Endothelial cell of umbilical vein (primary cell): ENCODE data around the gene CROCC. TPM values are rescaled to one million over a fixed set of nuclear protein-coding genes. Genes with fewer than 3 reads are reported as not detected.

Experiments
- BruUV-seq: library from RNA; stranded (reverse); fragments of 400-500 nt; replicated peaks from 2 replicates; lab custom pipeline; 2021; lab: Mats Ljungman, UMichigan
- CTCF ChIA-PET: fragments of 300-600, 350-600 bp; sonication (Branson Sonifier 250); formaldehyde crosslinking; loops from one replicate; lab custom pipeline; 2021; ENCODE audit warnings: antibody characterized with exemption, inconsistent platforms; lab: Charles Lee
- POLR2A ChIA-PET: fragments of 300-600, 350-600 bp; sonication (Branson Sonifier 250); formaldehyde crosslinking; loops from one replicate; lab custom pipeline; 2021; ENCODE audit warnings: antibody characterized with exemption, inconsistent platforms; lab: Charles Lee
- DNase-seq: peaks from one replicate; pipeline ENCODE4 v3.0.0-alpha.2; 2011; ENCODE audit warnings: low read depth, low spot score
- FAIRE-seq: peaks from 2 replicates; lab custom pipeline; 2011; peaks lifted over from hg19 to GRCh38; lab: Jason Lieb, UNC
- H2AFZ ChIP-seq: 2 replicates; pipeline ENCODE4 v1.6.0; 2012; ENCODE audit warnings: low read depth, low read length, control low read depth, inconsistent platforms
- H3K27ac ChIP-seq: 2 replicates; pipeline ENCODE4 v1.5.1; 2011; ENCODE audit warnings: low read depth, mild to moderate bottlenecking, control low read depth, low read length, moderate library complexity; ENCODE audit not compliant: insufficient read depth
- H3K27me3 ChIP-seq, 2 experiments: 2 replicates each; pipeline versions ENCODE4 v1.6.0 to v1.6.1; 2011; ENCODE audit warnings: low read length in 2 of 2, mixed read lengths in 1 of 2; ENCODE audit not compliant: control insufficient read depth in 2 of 2, insufficient read depth in 2 of 2
- H3K36me3 ChIP-seq, 2 experiments: 2 replicates in 1 of 2; 3 replicates in 1 of 2; pipeline ENCODE4 v1.5.1; 2011; ENCODE audit warnings: low read length in 2 of 2, mild to moderate bottlenecking in 1 of 2, moderate library complexity in 1 of 2; ENCODE audit not compliant: control insufficient read depth in 2 of 2, insufficient read depth in 2 of 2; ENCODE audit errors: extremely low read depth in 1 of 2
- H3K4me1 ChIP-seq: 3 replicates; pipeline ENCODE4 v1.5.1; 2011; ENCODE audit warnings: mild to moderate bottlenecking, low read length; ENCODE audit not compliant: control insufficient read depth, insufficient read depth; ENCODE audit errors: extremely low read depth
- H3K4me2 ChIP-seq: 2 replicates; pipeline ENCODE4 v1.6.1; 2011; ENCODE audit warnings: low read length, control low read depth, mixed read lengths; ENCODE audit not compliant: insufficient read depth
- H3K4me3 ChIP-seq, 3 experiments: fragments of 200-600 bp in 1 of 3; sonication (generic), shearing (Covaris generic) in 1 of 3; replicated peaks in 1 of 3; 2 replicates each; pipeline ENCODE4 v1.5.1; 2011 to 2016; ENCODE audit warnings: control low read depth in 3 of 3, low read length in 3 of 3, mild to moderate bottlenecking in 2 of 3, inconsistent platforms in 1 of 3, low read depth in 1 of 3, moderate library complexity in 1 of 3; ENCODE audit not compliant: insufficient read depth in 1 of 3
- H3K79me2 ChIP-seq: 2 replicates; pipeline ENCODE4 v1.6.0; 2012; ENCODE audit warnings: low read length, inconsistent platforms; ENCODE audit not compliant: control insufficient read depth, insufficient read depth
- H3K9ac ChIP-seq: replicated peaks from 2 replicates; pipeline ENCODE3; 2011; ENCODE audit warnings: low read length, control low read depth; ENCODE audit not compliant: insufficient read depth; ENCODE audit errors: extremely low read depth
- H3K9me1 ChIP-seq: replicated peaks from 3 replicates; pipeline ENCODE4 v1.6.0; 2011; ENCODE audit warnings: mild to moderate bottlenecking, low read length; ENCODE audit not compliant: control insufficient read depth, insufficient read depth; ENCODE audit errors: extremely low read depth
- H3K9me3 ChIP-seq: replicated peaks from 2 replicates; pipeline ENCODE4 v1.5.1; 2012; ENCODE audit warnings: low read length, inconsistent platforms; ENCODE audit not compliant: control insufficient read depth, insufficient read depth
- H4K20me1 ChIP-seq: replicated peaks from 2 replicates; pipeline ENCODE3; 2011; ENCODE audit warnings: mild to moderate bottlenecking, low read length; ENCODE audit not compliant: control insufficient read depth, insufficient read depth; ENCODE audit errors: extremely low read depth
- EZH2 ChIP-seq: IDR thresholded peaks from 2 replicates; pipeline ENCODE4 v1.6.1; 2012; ENCODE audit warnings: borderline replicate concordance, low read depth, mild to moderate bottlenecking, moderate library complexity, low read length, inconsistent platforms; ENCODE audit not compliant: severe bottlenecking
- FOS ChIP-seq: IDR thresholded peaks from 2 replicates; pipeline ENCODE4 v1.6.1; 2011; ENCODE audit warnings: mild to moderate bottlenecking, low read length, moderate library complexity, borderline replicate concordance; ENCODE audit not compliant: insufficient read depth
- GATA2 ChIP-seq: IDR thresholded peaks from 2 replicates; pipeline ENCODE4 v1.7.0; 2011; ENCODE audit warnings: low read depth, mild to moderate bottlenecking, moderate library complexity, mixed read lengths, low read length; ENCODE audit not compliant: insufficient read length, insufficient read depth
- JUN ChIP-seq: IDR thresholded peaks from 2 replicates; pipeline ENCODE4 v1.6.1; 2011; ENCODE audit warnings: borderline replicate concordance, low read depth; ENCODE audit not compliant: insufficient read length, insufficient read depth
- MAX ChIP-seq: IDR thresholded peaks from 2 replicates; pipeline ENCODE4 v1.6.1; 2011; ENCODE audit not compliant: insufficient read depth, insufficient read length
- MYC ChIP-seq: IDR thresholded peaks from one replicate; pipeline ENCODE4 v1.6.1; 2011; ENCODE audit warnings: mild to moderate bottlenecking, low read depth, low read length
- POLR2A ChIP-seq: IDR thresholded peaks from 2 replicates; pipeline ENCODE4 v1.6.1; 2012; ENCODE audit warnings: low read depth, mild to moderate bottlenecking, control low read depth, low read length
- POLR2AphosphoS5 ChIP-seq: IDR thresholded peaks from 2 replicates; pipeline ENCODE4 v1.6.1; 2012; ENCODE audit warnings: low read depth, mild to moderate bottlenecking, control low read depth, low read length, moderate library complexity; ENCODE audit not compliant: insufficient read depth
- dilution Hi-C: fragments of 300-500 bp; cut with MboI; formaldehyde crosslinking; loops from one replicate; pipeline ENCODE4 v1.15.0; 2019; ENCODE audit warnings: low sequenced_read_pairs; ENCODE audit not compliant: extremely low pct_ligation_motif_present
- intact Hi-C: fragments of 100-400 bp; cut with micrococcal nuclease; formaldehyde crosslinking; loops from one replicate; pipeline ENCODE4 v1.10.0; 2022
- polyA plus RNA-seq, 4 experiments: library from polyadenylated mRNA; depleted of rRNA in 3 of 4; stranded (reverse) in 3 of 4; unstranded in 1 of 4; fragments of >200 nt; gene quantifications; 2 replicates each; pipeline versions ENCODE4 v1.2.1 to v1.2.3, GENCODE V29; 2011 to 2012; ENCODE audit warnings: missing spikeins in 1 of 4
- total RNA-seq: library from RNA; stranded (reverse); gene quantifications from 2 replicates; pipeline ENCODE4 v1.2.3, GENCODE V29; 2021
- TF ChIP-seq, protein P1 (sequence below), 2 donors: IDR thresholded peaks; 1 replicate in 1 of 2; 2 replicates in 1 of 2; pipeline ENCODE4 v1.5.1; 2011; ENCODE audit warnings: low read length in 2 of 2, mild to moderate bottlenecking in 2 of 2, moderate library complexity in 2 of 2, control low read depth in 1 of 2, inconsistent platforms in 1 of 2, low read depth in 1 of 2; ENCODE audit not compliant: insufficient read depth in 1 of 2; ENCODE audit errors: extremely low read depth in 1 of 2

The CROCC gene
- total and polyA plus RNA-seq, 2 donors (not counting 3 experiments of a cell fraction or from before 2014, with no cell fraction given), result 18.3 to 35.5 TPM

GRCh38 chr1:16998589-16998988 is 76.9 kb downstream of the CROCC start:
- intact Hi-C loops, result no loop called here
- no TSS peak for BruUV-seq
- no peaks in the 10 kb centered on the region for H4K20me1 ChIP-seq
- H3K9ac ChIP-seq, result no peak overlapping the region
- no peak overlapping the region for H3K27ac ChIP-seq
- no peak overlapping the region for H3K4me3 ChIP-seq
- no peaks in the 10 kb centered on the region for H3K9me1 ChIP-seq
- H3K4me1 ChIP-seq, result no peaks in the 10 kb centered on the region
- dilution Hi-C loops, result no loop called here
- TF ChIP-seq, protein P1, sequence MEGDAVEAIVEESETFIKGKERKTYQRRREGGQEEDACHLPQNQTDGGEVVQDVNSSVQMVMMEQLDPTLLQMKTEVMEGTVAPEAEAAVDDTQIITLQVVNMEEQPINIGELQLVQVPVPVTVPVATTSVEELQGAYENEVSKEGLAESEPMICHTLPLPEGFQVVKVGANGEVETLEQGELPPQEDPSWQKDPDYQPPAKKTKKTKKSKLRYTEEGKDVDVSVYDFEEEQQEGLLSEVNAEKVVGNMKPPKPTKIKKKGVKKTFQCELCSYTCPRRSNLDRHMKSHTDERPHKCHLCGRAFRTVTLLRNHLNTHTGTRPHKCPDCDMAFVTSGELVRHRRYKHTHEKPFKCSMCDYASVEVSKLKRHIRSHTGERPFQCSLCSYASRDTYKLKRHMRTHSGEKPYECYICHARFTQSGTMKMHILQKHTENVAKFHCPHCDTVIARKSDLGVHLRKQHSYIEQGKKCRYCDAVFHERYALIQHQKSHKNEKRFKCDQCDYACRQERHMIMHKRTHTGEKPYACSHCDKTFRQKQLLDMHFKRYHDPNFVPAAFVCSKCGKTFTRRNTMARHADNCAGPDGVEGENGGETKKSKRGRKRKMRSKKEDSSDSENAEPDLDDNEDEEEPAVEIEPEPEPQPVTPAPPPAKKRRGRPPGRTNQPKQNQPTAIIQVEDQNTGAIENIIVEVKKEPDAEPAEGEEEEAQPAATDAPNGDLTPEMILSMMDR (IDR thresholded peaks at IDR 0.05; ENCODE audit: extremely low read depth in 1 of 2, insufficient read depth in 1 of 2, low read depth in 1 of 2, low read length in 2 of 2), result no peak
- TF ChIP-seq POLR2A (no peak), POLR2AphosphoS5 (no peak), MYC (no peak)
- no peaks in the 10 kb centered on the region for H3K27me3 ChIP-seq
- ChIA-PET POLR2A (no interaction called here), CTCF (no interaction called here)
- H2AFZ ChIP-seq, result no peak overlapping the region
- FAIRE-seq (no peak), DNase-seq (peak; percentile 45)
- H3K9me3 ChIP-seq, result no peaks in the 10 kb centered on the region
- H3K79me2 ChIP-seq, result no peaks in the 10 kb centered on the region
- peaks cover 0 to 20% of the 10 kb centered on the region in 2 experiments for H3K36me3 ChIP-seq
- no peak overlapping the region for H3K4me2 ChIP-seq

DNA sequence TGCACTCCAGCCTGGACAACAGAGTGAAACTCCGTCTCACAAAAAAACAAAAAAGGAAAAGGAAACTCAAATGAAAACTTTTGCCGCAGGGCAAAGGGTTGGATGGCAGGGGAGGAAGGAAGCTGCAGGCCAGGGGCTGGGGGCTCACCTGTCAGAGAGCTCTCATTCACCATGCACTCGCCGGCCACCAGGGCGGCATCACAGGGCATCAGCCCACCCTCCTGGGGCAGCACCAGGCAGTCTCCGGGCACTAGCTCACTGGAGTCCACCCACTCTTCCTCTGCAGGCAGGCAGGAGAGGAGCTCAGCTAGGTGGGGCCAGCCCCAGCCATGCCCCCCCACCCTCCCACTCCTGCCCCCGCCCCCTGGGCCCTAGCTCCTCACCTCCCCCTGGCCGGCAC is 78.1 kb downstream of the CROCC start:
- Histone ChIP-seq H3K4me1 (no peaks in the 10 kb centered on the region), H3K4me2 (no peak overlapping the region), H3K9me1 (no peaks in the 10 kb centered on the region), H3K9ac (no peak overlapping the region), H3K9me3 (no peaks in the 10 kb centered on the region), H4K20me1 (no peaks in the 10 kb centered on the region), H3K27me3 (no peaks in the 10 kb centered on the region), H3K79me2 (no peaks in the 10 kb centered on the region), H3K36me3 (peaks cover 0 to 26% of the 10 kb centered on the region in 2 experiments), H2AFZ (no peak overlapping the region), H3K27ac (no peak overlapping the region), H3K4me3 (no peak overlapping the region)
- intact Hi-C loops (no loop called here), dilution Hi-C loops (no loop called here)
- FAIRE-seq (no peak), DNase-seq (no peak)
- no TSS peak for BruUV-seq
- ChIA-PET CTCF (interaction anchor here (1.0 to 3.2 kb wide), 4 partner anchors 10 to 39 kb away, joined by 4 to 20 read pairs (median 6); no protein-coding TSS in a partner anchor), POLR2A (no interaction called here)
- TF ChIP-seq EZH2 (no peak), FOS (no peak), MAX (no peak), POLR2AphosphoS5 (no peak), GATA2 (no peak), MYC (no peak), JUN (no peak), POLR2A (no peak)
- TF ChIP-seq, protein P1 (IDR thresholded peaks at IDR 0.05; ENCODE audit: extremely low read depth in 1 of 2, insufficient read depth in 1 of 2, low read depth in 1 of 2, low read length in 2 of 2), result no peak
